ENCODE measurements around the gene ATP5ME.

Gene ATP5ME

GRCh38 chr4:666822-667544 lies 7.1 kb downstream of the ATP5ME start:
- no peak for DNase-seq

- no peak for DNase-seq
Measured at GRCh38 chr4:666436-666810, 7.7 kb downstream of the ATP5ME start.

GRCh38 chr4:665751-666435 lies 8.2 kb downstream of the ATP5ME start:
- DNase-seq: no peak

GRCh38 chr4:665381-665750 lies 8.7 kb downstream of the ATP5ME start:
- DNase-seq: no peak

- DNase-seq: no peak
Measured at GRCh38 chr4:664713-665231, 9.3 kb downstream of the ATP5ME start.

- no peak for DNase-seq
Measured at GRCh38 chr4:663438-664428, 10.3 kb downstream of the ATP5ME start.

GRCh38 chr4:663046-663437 lies 11.0 kb downstream of the ATP5ME start:
- no peak for DNase-seq

GRCh38 chr4:661881-662761 lies 12.0 kb downstream of the ATP5ME start:
- DNase-seq: no peak

GRCh38 chr4:661231-661630 lies 12.8 kb downstream of the ATP5ME start:
- DNase-seq: no peak

GRCh38 chr4:660401-660800 lies 13.7 kb downstream of the ATP5ME start:
- no peak for DNase-seq

- DNase-seq: no peak
Measured at GRCh38 chr4:659851-660250, 14.2 kb downstream of the ATP5ME start.

GRCh38 chr4:658681-659667 lies 15.1 kb downstream of the ATP5ME start:
- no peak for DNase-seq

- no peak for DNase-seq
Measured at GRCh38 chr4:657834-658667, 16.0 kb downstream of the ATP5ME start.

GRCh38 chr4:657338-657833 lies 16.7 kb downstream of the ATP5ME start:
- no peak for DNase-seq

- DNase-seq: no peak
Measured at GRCh38 chr4:656436-657337, 17.4 kb downstream of the ATP5ME start.

- no peak for DNase-seq
Measured at GRCh38 chr4:655464-656151, 18.5 kb downstream of the ATP5ME start.

GRCh38 chr4:654871-655463 lies 19.1 kb downstream of the ATP5ME start:
- DNase-seq: no peak

GRCh38 chr4:654503-654845 lies 19.6 kb downstream of the ATP5ME start:
- no peak for DNase-seq
